Activated CD8-positive, alpha-beta T cell treated with anti-CD3 and anti-CD28 coated beads, Interleukin-2, amount 10 ng/mL, durations not matched to agents 7 days and 5 days (primary cell): Measurements from ENCODE around the gene WDR49. TPM values are rescaled to one million over a fixed set of nuclear protein-coding genes. Genes with fewer than 3 reads are reported as not detected.

ENCODE experiments used
- ATAC-seq: fragments of 150-1000 bp; cut with Tn5 transposase; one replicate; pipeline ENCODE4 v1.10.0; 2021; ENCODE audit warnings: moderate library complexity
- CTCF ChIA-PET: fragments of 350-600 bp; sonication (Branson Sonifier 250); formaldehyde crosslinking; loops from one replicate; lab custom pipeline; 2021; ENCODE audit warnings: antibody characterized with exemption; lab: Charles Lee
- POLR2A ChIA-PET: fragments of 350-600 bp; sonication (Branson Sonifier 250); formaldehyde crosslinking; loops from one replicate; lab custom pipeline; 2021; ENCODE audit warnings: antibody characterized with exemption; lab: Charles Lee
- DNase-seq: peaks from one replicate; pipeline ENCODE4 v3.0.0-alpha.2; 2020
- H3K27ac Mint-ChIP-seq: one replicate; pipeline ENCODE4 v1.8.0; 2021; ENCODE audit warnings: mild to moderate bottlenecking, mixed read lengths
- H3K27me3 Mint-ChIP-seq: one replicate; pipeline ENCODE4 v1.8.0; 2021; ENCODE audit warnings: low read depth, mixed read lengths
- H3K36me3 Mint-ChIP-seq: one replicate; pipeline ENCODE4 v1.8.0; 2021; ENCODE audit warnings: low read depth, mixed read lengths
- H3K4me1 Mint-ChIP-seq: one replicate; pipeline ENCODE4 v1.8.0; 2021; ENCODE audit warnings: low read depth, mixed read lengths
- H3K4me3 Mint-ChIP-seq: one replicate; pipeline ENCODE4 v1.8.0; 2021; ENCODE audit warnings: mild to moderate bottlenecking, mixed read lengths
- H3K9me3 Mint-ChIP-seq: one replicate; pipeline ENCODE4 v1.8.0; 2022; ENCODE audit warnings: mixed read lengths; ENCODE audit not compliant: insufficient read depth
- total RNA-seq, 2 experiments: library from RNA; stranded (reverse); gene quantifications; one replicate each; pipeline ENCODE4 v1.2.3, GENCODE V29; 2021

The WDR49 gene
- not detected for total RNA-seq

GRCh38 chr3:167653760-167654159, at the start of gene WDR49:
TSS of gene WDR49 (minus strand) at chr3:167653942. CDS start at chr3:167653425, 517 bp downstream.
- H3K4me1 Mint-ChIP-seq = peaks cover 4% of the 10 kb centered on the region
- ATAC-seq (no peak), DNase-seq (no peak)
- ChIA-PET POLR2A (no interaction called here), CTCF (no interaction called here)
- H3K36me3 Mint-ChIP-seq = no peaks in the 10 kb centered on the region
- H3K9me3 Mint-ChIP-seq = no peaks in the 10 kb centered on the region
- no peak within 1 kb of the TSS for H3K27ac Mint-ChIP-seq
- no peak within 1 kb of the TSS for H3K4me3 Mint-ChIP-seq
- no peaks in the 10 kb centered on the region for H3K27me3 Mint-ChIP-seq

GRCh38 chr3:167700926-167701325, 47.2 kb upstream of the WDR49 start:
- H3K36me3 Mint-ChIP-seq = peaks cover 29% of the 10 kb centered on the region
- H3K9me3 Mint-ChIP-seq = no peaks in the 10 kb centered on the region
- no peaks in the 10 kb centered on the region for H3K4me1 Mint-ChIP-seq
- H3K4me3 Mint-ChIP-seq = no peak overlapping the region
- ChIA-PET POLR2A (no interaction called here), CTCF (no interaction called here)
- H3K27ac Mint-ChIP-seq = no peak overlapping the region
- DNase-seq (no peak), ATAC-seq (no peak)
- no peaks in the 10 kb centered on the region for H3K27me3 Mint-ChIP-seq

GRCh38 chr3:167700046-167700445, 46.3 kb upstream of the WDR49 start:
- H3K4me3 Mint-ChIP-seq = no peak overlapping the region
- ATAC-seq (no peak), DNase-seq (no peak)
- H3K36me3 Mint-ChIP-seq = peaks cover 34% of the 10 kb centered on the region
- ChIA-PET POLR2A (no interaction called here), CTCF (no interaction called here)
- H3K27me3 Mint-ChIP-seq = no peaks in the 10 kb centered on the region
- H3K9me3 Mint-ChIP-seq = no peaks in the 10 kb centered on the region
- H3K4me1 Mint-ChIP-seq = no peaks in the 10 kb centered on the region
- no peak overlapping the region for H3K27ac Mint-ChIP-seq

- ChIA-PET POLR2A (no interaction called here), CTCF (interaction anchor here (1.0 kb wide), 1 partner anchor 9 kb away, joined by 3 read pairs; no protein-coding TSS in a partner anchor)
- H3K4me3 Mint-ChIP-seq = no peak overlapping the region
- no peak overlapping the region for H3K27ac Mint-ChIP-seq
- no peaks in the 10 kb centered on the region for H3K9me3 Mint-ChIP-seq
- no peak for ATAC-seq
- H3K4me1 Mint-ChIP-seq = peaks cover 16% of the 10 kb centered on the region
- no peaks in the 10 kb centered on the region for H3K27me3 Mint-ChIP-seq
- DNase-seq = no peak
- H3K36me3 Mint-ChIP-seq = peaks cover 32% of the 10 kb centered on the region
Measured at GRCh38 chr3:167694121-167694520, 40.4 kb upstream of the WDR49 start.

- Mint-ChIP-seq H3K27ac (peak overlapping the region; percentile 64), H3K27me3 (no peaks in the 10 kb centered on the region), H3K4me1 (peaks cover 16% of the 10 kb centered on the region), H3K36me3 (peaks cover 32% of the 10 kb centered on the region), H3K9me3 (no peaks in the 10 kb centered on the region), H3K4me3 (no peak overlapping the region)
- ATAC-seq (peak; percentile 98), DNase-seq (peak; percentile 58)
- ChIA-PET POLR2A (no interaction called here), CTCF (interaction anchor here (0.7 to 1.2 kb wide), 6 partner anchors 12 to 311 kb away, joined by 3 to 7 read pairs (median 4); partner anchors contain the start of genes SERPINI1 and ZBBX)
Measured at GRCh38 chr3:167691366-167691765, 37.6 kb upstream of the WDR49 start.

- H3K27ac Mint-ChIP-seq = no peak overlapping the region
- POLR2A ChIA-PET = no interaction called here
- DNase-seq = peak; percentile 72
- H3K9me3 Mint-ChIP-seq = no peaks in the 10 kb centered on the region
- ATAC-seq = peak; percentile 77
- peaks cover 23% of the 10 kb centered on the region for H3K36me3 Mint-ChIP-seq
- H3K4me3 Mint-ChIP-seq = no peak overlapping the region
- CTCF ChIA-PET = interaction anchor here (0.6 to 3.4 kb wide), 19 partner anchors 9 to 304 kb away, joined by 3 to 36 read pairs (median 3); partner anchors contain the start of genes PDCD10, SERPINI1 and ZBBX
- H3K4me1 Mint-ChIP-seq = no peaks in the 10 kb centered on the region
- H3K27me3 Mint-ChIP-seq = no peaks in the 10 kb centered on the region
Measured at GRCh38 chr3:167684388-167684993, 30.7 kb upstream of the WDR49 start.

- ChIA-PET POLR2A (no interaction called here), CTCF (no interaction called here)
- H3K9me3 Mint-ChIP-seq = peaks cover 18% of the 10 kb centered on the region
- no peaks in the 10 kb centered on the region for H3K4me1 Mint-ChIP-seq
- peaks cover 51% of the 10 kb centered on the region for H3K36me3 Mint-ChIP-seq
- no peaks in the 10 kb centered on the region for H3K27me3 Mint-ChIP-seq
- H3K27ac Mint-ChIP-seq = no peak overlapping the region
- no peak overlapping the region for H3K4me3 Mint-ChIP-seq
- DNase-seq (no peak), ATAC-seq (no peak)
Measured at GRCh38 chr3:167679526-167679925, 25.8 kb upstream of the WDR49 start.

GRCh38 chr3:167675848-167676247, 22.1 kb upstream of the WDR49 start:
- DNase-seq = no peak
- peaks cover 48% of the 10 kb centered on the region for H3K36me3 Mint-ChIP-seq
- H3K27me3 Mint-ChIP-seq = no peaks in the 10 kb centered on the region
- H3K4me1 Mint-ChIP-seq = no peaks in the 10 kb centered on the region
- ATAC-seq = no peak
- no peak overlapping the region for H3K27ac Mint-ChIP-seq
- H3K4me3 Mint-ChIP-seq = no peak overlapping the region
- H3K9me3 Mint-ChIP-seq = peaks cover 18% of the 10 kb centered on the region
- ChIA-PET CTCF (interaction anchor here (4.5 kb wide), 1 partner anchor 9 kb away, joined by 24 read pairs; no protein-coding TSS in a partner anchor), POLR2A (no interaction called here)

GRCh38 chr3:167673221-167673620, 19.5 kb upstream of the WDR49 start:
- no peak overlapping the region for H3K27ac Mint-ChIP-seq
- DNase-seq (no peak), ATAC-seq (no peak)
- POLR2A ChIA-PET = no interaction called here
- H3K36me3 Mint-ChIP-seq = peaks cover 39% of the 10 kb centered on the region
- no peaks in the 10 kb centered on the region for H3K4me1 Mint-ChIP-seq
- H3K9me3 Mint-ChIP-seq = peaks cover 18% of the 10 kb centered on the region
- CTCF ChIA-PET = interaction anchor here (4.5 kb wide), 1 partner anchor 11 kb away, joined by 24 read pairs; no protein-coding TSS in a partner anchor
- no peaks in the 10 kb centered on the region for H3K27me3 Mint-ChIP-seq
- no peak overlapping the region for H3K4me3 Mint-ChIP-seq

GRCh38 chr3:167671878-167672427, 18.2 kb upstream of the WDR49 start:
- peaks cover 18% of the 10 kb centered on the region for H3K9me3 Mint-ChIP-seq
- ChIA-PET POLR2A (interaction anchor here (1.0 kb wide), 1 partner anchor 291 kb away, joined by 3 read pairs; no protein-coding TSS in a partner anchor), CTCF (interaction anchor here (4.5 kb wide), 1 partner anchor 13 kb away, joined by 24 read pairs; no protein-coding TSS in a partner anchor)
- no peaks in the 10 kb centered on the region for H3K27me3 Mint-ChIP-seq
- ATAC-seq (no peak), DNase-seq (no peak)
- H3K4me3 Mint-ChIP-seq = no peak overlapping the region
- H3K4me1 Mint-ChIP-seq = no peaks in the 10 kb centered on the region
- H3K27ac Mint-ChIP-seq = no peak overlapping the region
- peaks cover 36% of the 10 kb centered on the region for H3K36me3 Mint-ChIP-seq

GRCh38 chr3:167669699-167670098, 16.0 kb upstream of the WDR49 start:
- H3K27ac Mint-ChIP-seq = no peak overlapping the region
- CTCF ChIA-PET = interaction anchor here (0.6 to 1.6 kb wide), 2 partner anchors 15 to 18 kb away, joined by 3 to 6 read pairs; no protein-coding TSS in a partner anchor
- ATAC-seq (no peak), DNase-seq (no peak)
- POLR2A ChIA-PET = no interaction called here
- H3K4me1 Mint-ChIP-seq = no peaks in the 10 kb centered on the region
- no peak overlapping the region for H3K4me3 Mint-ChIP-seq
- no peaks in the 10 kb centered on the region for H3K27me3 Mint-ChIP-seq
- H3K9me3 Mint-ChIP-seq = no peaks in the 10 kb centered on the region
- peaks cover 14% of the 10 kb centered on the region for H3K36me3 Mint-ChIP-seq

- CTCF ChIA-PET = interaction anchor here (1.5 kb wide), 1 partner anchor 15 kb away, joined by 3 read pairs; no protein-coding TSS in a partner anchor
- Mint-ChIP-seq H3K9me3 (no peaks in the 10 kb centered on the region), H3K36me3 (peaks cover 4% of the 10 kb centered on the region), H3K4me1 (no peaks in the 10 kb centered on the region), H3K27ac (no peak overlapping the region), H3K27me3 (no peaks in the 10 kb centered on the region), H3K4me3 (no peak overlapping the region)
- POLR2A ChIA-PET = no interaction called here
- ATAC-seq = no peak
- no peak for DNase-seq
Measured at GRCh38 chr3:167668651-167669050, 14.9 kb upstream of the WDR49 start.
